Measurements from ENCODE around the gene BIN2.
"Not testable (repeated sequence)": the region's sequence is repeated elsewhere in the genome, so short reads cannot be mapped to it uniquely, and the experiment has no call there.

BIN2 gene

GRCh38 chr12:51349026-51349425 lies 25.1 kb upstream of the BIN2 start:
- no peak for DNase-seq (ENCODE audit: low read depth, low spot score)
- H3K4me3 ChIP-seq (ENCODE audit: low read length): no peak overlapping the region

- H3K4me3 ChIP-seq (ENCODE audit: low read length): no peak overlapping the region
- no peak for DNase-seq (ENCODE audit: low read depth, low spot score)
These were observed 24.1 kb upstream of the BIN2 start for GRCh38 chr12:51348116-51348515.

GRCh38 chr12:51346581-51346980 lies 22.6 kb upstream of the BIN2 start, which contains the start of gene CELA1:
CELA1 (minus strand) TSS chr12:51346679; CDS start chr12:51346638, 41 bp downstream.
- no peak within 1 kb of the TSS for H3K4me3 ChIP-seq (ENCODE audit: low read length)
- no peak for DNase-seq (ENCODE audit: low read depth, low spot score)

- no peak for DNase-seq (ENCODE audit: low read depth, low spot score)
- H3K4me3 ChIP-seq (ENCODE audit: low read length): no peak overlapping the region
These were observed 21.7 kb upstream of the BIN2 start for GRCh38 chr12:51345681-51346080.

DNA sequence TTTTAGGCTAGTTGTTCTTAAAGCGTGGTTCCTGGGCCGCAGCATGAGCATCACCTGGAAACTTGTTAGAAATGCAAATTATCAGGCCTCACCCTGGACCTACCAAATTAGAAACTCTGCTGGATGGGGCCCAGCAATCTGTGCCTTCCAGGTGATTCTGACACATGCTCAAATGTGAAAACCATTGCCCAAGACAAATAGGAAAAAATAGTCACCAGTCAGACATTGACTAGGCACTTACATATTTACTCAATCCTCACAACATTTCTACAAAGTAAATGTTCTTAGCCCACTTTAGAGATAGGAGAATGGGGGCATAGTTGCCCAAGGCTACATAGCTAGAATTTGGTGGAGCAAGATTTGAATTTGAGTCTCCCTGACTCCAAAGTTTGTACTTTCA lies 19.2 kb upstream of the BIN2 start:
- no peak overlapping the region for H3K4me3 ChIP-seq (ENCODE audit: low read length)
- no peak for DNase-seq (ENCODE audit: low read depth, low spot score)

- no peak for DNase-seq (ENCODE audit: low read depth, low spot score)
- H3K4me3 ChIP-seq (ENCODE audit: low read length): no peak overlapping the region
These were observed 18.4 kb upstream of the BIN2 start for GRCh38 chr12:51342416-51342815.

- peak; percentile 82 for DNase-seq (ENCODE audit: low read depth, low spot score)
- H3K4me3 ChIP-seq (ENCODE audit: low read length): no peak overlapping the region
These were observed 17.5 kb upstream of the BIN2 start for GRCh38 chr12:51341251-51342007.

DNA sequence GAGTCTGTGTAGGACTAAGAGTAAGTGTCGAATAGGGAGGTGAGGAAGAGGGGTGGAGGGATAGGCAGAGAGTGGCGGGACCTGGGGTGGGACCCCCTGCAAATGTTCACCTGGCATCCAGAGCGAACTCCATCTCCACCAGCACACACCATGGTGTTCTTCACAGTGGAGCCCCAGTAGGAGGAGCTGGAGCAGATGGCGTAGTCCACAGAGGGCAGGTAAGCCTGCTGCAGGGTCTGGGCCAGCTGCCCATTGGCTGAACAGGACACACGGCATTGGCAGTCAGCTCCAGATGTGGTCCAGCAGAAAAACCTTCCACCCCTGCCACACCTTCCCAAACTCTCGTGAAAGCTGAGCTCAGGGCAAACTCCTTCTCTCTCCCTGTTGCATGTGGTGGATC lies 15.8 kb upstream of the BIN2 start:
- H3K4me3 ChIP-seq (ENCODE audit: low read length): no peak overlapping the region
- DNase-seq (ENCODE audit: low read depth, low spot score): no peak

DNA sequence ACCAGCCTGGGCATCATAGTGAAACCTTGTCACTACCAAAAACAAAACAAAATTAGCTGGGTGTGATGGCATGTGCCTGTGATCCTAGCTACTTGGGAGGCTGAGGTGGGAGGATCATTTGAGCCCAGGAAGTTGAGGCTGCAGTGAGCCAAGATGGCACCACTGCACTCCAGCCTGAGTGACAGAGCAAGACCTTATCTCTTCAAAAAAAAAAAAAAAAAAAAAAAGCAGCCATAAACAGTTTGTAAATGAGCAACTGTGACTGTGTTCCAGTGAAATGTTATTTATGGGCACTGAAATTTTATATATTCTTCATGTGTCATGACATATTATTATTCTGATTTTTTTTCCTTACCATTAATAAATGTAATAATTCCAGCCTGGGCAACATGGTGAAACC lies 13.4 kb upstream of the BIN2 start:
- not testable (repeated sequence) for DNase-seq (ENCODE audit: low read depth, low spot score); H3K4me3 ChIP-seq (ENCODE audit: low read length)

DNA sequence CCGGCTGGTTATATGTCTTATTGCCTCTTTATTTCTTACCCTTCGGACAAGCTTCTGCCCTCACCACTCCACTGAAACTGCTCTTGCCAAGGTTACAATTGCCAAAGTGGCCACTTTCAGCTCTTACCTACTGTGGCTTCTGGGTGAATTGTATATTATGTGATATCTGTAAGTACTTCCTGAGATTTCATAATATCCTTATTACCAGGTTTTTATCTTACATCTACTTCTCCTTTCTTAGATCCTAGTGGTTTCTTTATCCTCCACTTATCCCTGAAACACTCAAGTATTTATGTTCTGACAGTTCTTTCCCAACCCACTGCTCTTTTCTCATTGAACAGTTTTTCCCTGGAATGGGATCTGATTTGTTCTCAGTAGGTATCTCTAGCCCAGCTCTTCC lies 12.0 kb upstream of the BIN2 start:
- no peak for DNase-seq (ENCODE audit: low read depth, low spot score)
- H3K4me3 ChIP-seq (ENCODE audit: low read length): no peak overlapping the region

- no peak overlapping the region for H3K4me3 ChIP-seq (ENCODE audit: low read length)
These were observed 10.8 kb upstream of the BIN2 start for GRCh38 chr12:51334764-51335163.

DNA sequence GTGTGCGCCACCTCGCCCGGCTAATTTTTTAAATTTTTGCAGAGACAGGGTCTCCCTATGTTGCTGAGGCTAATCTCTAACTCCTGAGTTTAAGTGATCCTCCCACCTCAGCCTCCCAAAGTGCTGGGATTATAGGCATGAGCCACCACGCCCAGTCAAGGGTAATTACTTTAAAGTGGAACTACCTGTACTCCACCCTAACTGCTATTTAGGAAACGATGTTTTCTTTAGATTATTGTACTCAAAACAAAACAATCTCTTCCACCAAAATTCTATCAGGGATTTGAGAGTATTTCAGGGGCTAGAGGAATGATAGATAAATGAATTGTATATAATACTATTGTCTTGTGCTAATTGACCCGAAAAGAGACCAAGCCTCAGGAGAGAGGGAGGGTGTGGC lies 9.6 kb upstream of the BIN2 start:
- no peak for DNase-seq (ENCODE audit: low read depth, low spot score)

More at GRCh38 chr12:51334764-51335163, 10.8 kb upstream of the BIN2 start:
- no peak for DNase-seq (ENCODE audit: low read depth, low spot score)

DNA sequence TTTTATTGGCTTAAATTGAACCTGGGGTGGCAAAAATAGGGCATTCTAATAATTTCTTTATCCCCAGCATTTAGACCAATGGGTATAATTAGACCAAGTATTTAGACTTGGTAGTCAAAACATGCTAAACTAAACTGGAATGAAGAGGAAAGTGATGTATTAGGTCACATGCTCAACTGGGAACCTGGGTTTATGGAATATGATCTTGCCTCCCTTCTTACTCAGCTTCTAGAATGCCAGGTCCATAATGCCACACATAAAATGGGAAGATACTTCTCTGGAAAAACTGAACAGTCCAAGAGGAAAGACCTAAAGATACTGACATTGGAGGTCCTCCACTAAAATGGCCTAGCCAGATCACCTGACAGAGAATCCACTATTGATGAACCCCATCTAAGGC lies 6.2 kb upstream of the BIN2 start:
- DNase-seq (ENCODE audit: low read depth, low spot score): no peak
- no peak overlapping the region for H3K4me3 ChIP-seq (ENCODE audit: low read length)

More for the DNA sequence above, 9.6 kb upstream of the BIN2 start:
- no peak overlapping the region for H3K4me3 ChIP-seq (ENCODE audit: low read length)

- no peak overlapping the region for H3K4me3 ChIP-seq (ENCODE audit: low read length)
- DNase-seq (ENCODE audit: low read depth, low spot score): no peak
These were observed 5.8 kb upstream of the BIN2 start for GRCh38 chr12:51329742-51330141.

DNA sequence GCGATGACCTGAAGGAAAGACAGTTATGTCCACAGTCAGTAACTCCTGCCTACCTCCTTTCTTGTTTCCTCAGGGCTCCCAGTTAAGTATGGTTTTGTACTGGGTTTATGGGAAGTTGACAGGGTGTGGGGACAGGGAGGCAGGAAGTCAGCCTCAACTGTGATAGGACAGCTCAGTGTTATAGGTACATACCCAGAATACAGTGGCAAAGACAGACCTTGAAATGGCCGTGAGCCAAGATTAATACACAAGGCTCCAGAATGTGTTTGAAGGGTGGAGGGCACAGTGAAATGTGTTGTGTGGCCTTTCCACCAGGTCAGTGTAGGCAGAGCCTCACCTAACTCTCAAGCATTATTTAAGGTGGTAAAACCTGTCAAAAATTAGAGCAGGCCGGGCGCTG lies 4.6 kb upstream of the BIN2 start:
- DNase-seq (ENCODE audit: low read depth, low spot score): no peak
- no peak overlapping the region for H3K4me3 ChIP-seq (ENCODE audit: low read length)

GRCh38 chr12:51326698-51327439 lies 2.9 kb upstream of the BIN2 start:
- no peak overlapping the region for H3K4me3 ChIP-seq (ENCODE audit: low read length)
- peak; percentile 61 for DNase-seq (ENCODE audit: low read depth, low spot score)

DNA sequence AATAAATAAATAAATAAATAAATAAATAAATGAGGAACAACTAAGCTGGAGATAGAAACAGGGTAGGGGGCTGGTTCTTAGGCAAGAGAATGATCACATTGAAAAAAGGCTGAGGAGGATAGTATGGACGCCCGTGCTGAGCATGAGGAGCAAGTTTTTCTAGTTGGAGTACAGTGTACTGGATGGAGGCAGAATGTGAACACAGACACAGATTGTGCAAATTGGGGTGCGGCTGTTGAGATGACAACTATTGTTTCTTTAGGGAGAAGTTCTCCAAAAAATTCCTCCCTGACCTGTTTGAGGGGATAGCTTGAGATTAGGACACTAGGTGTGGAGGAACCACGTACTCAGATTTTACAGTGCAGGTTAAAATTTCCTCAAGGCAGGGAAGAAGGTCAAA lies 979 bp upstream of the BIN2 start:
- H3K4me3 ChIP-seq (ENCODE audit: low read length): no peak overlapping the region
- no peak for DNase-seq (ENCODE audit: low read depth, low spot score)

GRCh38 chr12:51323317-51323960 lies 535 bp downstream of the BIN2 start:
- peak; percentile 68 for DNase-seq (ENCODE audit: low read depth, low spot score)
- peak overlapping the region; percentile 82 for H3K4me3 ChIP-seq (ENCODE audit: low read length)

DNA sequence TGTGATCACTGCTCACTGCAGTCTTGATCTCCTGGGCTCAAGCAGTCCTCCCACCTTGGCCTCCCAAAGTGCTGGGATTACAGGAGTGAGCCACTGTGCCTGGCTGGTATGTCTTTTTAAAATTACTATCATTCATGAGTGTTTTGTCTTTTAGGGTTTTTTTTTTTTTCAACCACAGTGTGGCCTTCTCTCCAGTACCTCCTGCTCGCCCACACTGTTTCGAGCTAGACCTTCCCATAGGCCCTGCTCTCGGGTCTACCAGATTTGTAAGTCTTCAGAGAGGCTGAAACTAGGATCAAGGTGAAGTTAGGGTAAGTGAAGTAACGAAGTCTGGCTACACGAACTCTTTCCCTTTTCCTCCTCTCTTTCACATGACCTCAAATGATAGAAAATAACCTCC lies 1.5 kb downstream of the BIN2 start:
- DNase-seq (ENCODE audit: low read depth, low spot score): no peak

GRCh38 chr12:51321882-51322281 lies 2.1 kb downstream of the BIN2 start:
- H3K4me3 ChIP-seq (ENCODE audit: low read length): peak overlapping the region; percentile 11; the same call in 1 of the 2 replicates
- DNase-seq (ENCODE audit: low read depth, low spot score): no peak

More for the DNA sequence above, 1.5 kb downstream of the BIN2 start:
- H3K4me3 ChIP-seq (ENCODE audit: low read length): peak overlapping the region; percentile 82

Data from Jurkat, Clone E6-1 (cell line).